Smooth muscle cell of the brain vasculature (primary cell): ENCODE measurements around the gene HPCAL1.

Source experiments
- DNase-seq: peaks from one replicate; pipeline ENCODE4 v3.0.0-alpha.2; 2012; ENCODE audit warnings: low read depth, low spot score

HPCAL1 gene

GRCh38 chr2:10424051-10424450 lies 121.3 kb downstream of the HPCAL1 start:
- DNase-seq, result peak; percentile 91

GRCh38 chr2:10424916-10425505 lies 122.3 kb downstream of the HPCAL1 start:
- DNase-seq, result no peak

- DNase-seq, result no peak
Observed at GRCh38 chr2:10425699-10426098, 123.0 kb downstream of the HPCAL1 start.

GRCh38 chr2:10426726-10427617 lies 124.3 kb downstream of the HPCAL1 start:
- DNase-seq, result no peak

GRCh38 chr2:10427618-10427949 lies 124.9 kb downstream of the HPCAL1 start:
- DNase-seq, result no peak

- no peak for DNase-seq
Observed at GRCh38 chr2:10428355-10428754, 125.7 kb downstream of the HPCAL1 start.

GRCh38 chr2:10428924-10429323 lies 126.2 kb downstream of the HPCAL1 start:
- no peak for DNase-seq

GRCh38 chr2:10430886-10431622 lies 128.3 kb downstream of the HPCAL1 start:
- DNase-seq, result no peak

- DNase-seq, result no peak
Observed at GRCh38 chr2:10431797-10432196, 129.1 kb downstream of the HPCAL1 start.

GRCh38 chr2:10432311-10433181 lies 129.8 kb downstream of the HPCAL1 start:
- no peak for DNase-seq

- DNase-seq, result no peak
Observed at GRCh38 chr2:10433264-10433946, 130.7 kb downstream of the HPCAL1 start.

GRCh38 chr2:10433947-10434885 lies 131.5 kb downstream of the HPCAL1 start:
- no peak for DNase-seq

- no peak for DNase-seq
Observed at GRCh38 chr2:10434886-10435819, 132.4 kb downstream of the HPCAL1 start.

GRCh38 chr2:10435820-10436204 lies 133.1 kb downstream of the HPCAL1 start:
- no peak for DNase-seq

GRCh38 chr2:10436583-10437110 lies 133.9 kb downstream of the HPCAL1 start:
- no peak for DNase-seq

GRCh38 chr2:10437806-10438205 lies 135.1 kb downstream of the HPCAL1 start:
- DNase-seq, result no peak

GRCh38 chr2:10438688-10439087 lies 136.0 kb downstream of the HPCAL1 start:
- DNase-seq, result no peak

GRCh38 chr2:10439185-10439879 lies 136.6 kb downstream of the HPCAL1 start:
- no peak for DNase-seq
